HepG2 (cell line): ENCODE data around the gene ABCA3. TPM values are rescaled to one million over a fixed set of nuclear protein-coding genes. Genes with fewer than 3 reads are reported as not detected.
A peak's percentile ranks its signal among the peaks of the same experiment; 100 is the strongest.

ENCODE experiments used
- EP300 ChIP-seq, 3 experiments: sonication (generic) in 1 of 3; formaldehyde crosslinking in 1 of 3; IDR thresholded peaks; 2 replicates each; pipeline versions ENCODE4 v1.5.1 to v1.6.1; 2011 to 2020; ENCODE audit warnings: low read depth in 2 of 3, low read length in 2 of 3, borderline replicate concordance in 1 of 3, improper control_type of control experiment in 1 of 3, mild to moderate bottlenecking in 1 of 3, missing genetic modification reagents in 1 of 3, moderate library complexity in 1 of 3
- ERF ChIP-seq: IDR thresholded peaks from 2 replicates; pipeline ENCODE4 v1.6.1; 2018; ENCODE audit warnings: missing biosample characterization, missing genetic modification reagents
- FIP1L1 ChIP-seq: fragments of 200-400 bp; formaldehyde crosslinking; IDR thresholded peaks from 2 replicates; pipeline ENCODE4 v1.6.1; 2018; ENCODE audit warnings: low read depth, mild to moderate bottlenecking, low read length, moderate library complexity, borderline replicate concordance; ENCODE audit not compliant: insufficient read depth
- HDAC6 ChIP-seq: fragments of 200-600 bp; sonication (generic); IDR thresholded peaks from 2 replicates; pipeline ENCODE4 v1.7.0; 2017; ENCODE audit warnings: mild to moderate bottlenecking, antibody characterized with exemption, low read length, low read depth
- IKZF4 ChIP-seq: sonication (generic); formaldehyde crosslinking; IDR thresholded peaks from 2 replicates; pipeline ENCODE4 v1.5.1; 2020; ENCODE audit warnings: borderline replicate concordance, mild to moderate bottlenecking, low read depth, missing genetic modification reagents; ENCODE audit errors: not compliant biosample characterization
- IRX3 ChIP-seq: sonication (generic); formaldehyde crosslinking; IDR thresholded peaks from 2 replicates; pipeline ENCODE4 v1.8.1; 2023; ENCODE audit warnings: mild to moderate bottlenecking, low read depth, missing genetic modification reagents, borderline replicate concordance
- MED1 ChIP-seq: sonication (generic); formaldehyde crosslinking; IDR thresholded peaks from 2 replicates; pipeline ENCODE4 v1.4.0; 2020; ENCODE audit warnings: missing genetic modification reagents
- MXD4 ChIP-seq: IDR thresholded peaks from 2 replicates; pipeline ENCODE4 v1.6.1; 2016; ENCODE audit warnings: mild to moderate bottlenecking, missing biosample characterization, missing genetic modification reagents
- TAF1 ChIP-seq: sonication (generic); formaldehyde crosslinking; IDR thresholded peaks from 2 replicates; pipeline ENCODE4 v1.4.0; 2020; ENCODE audit warnings: missing genetic modification reagents
- TGIF2 ChIP-seq: IDR thresholded peaks from 2 replicates; pipeline ENCODE4 v1.6.1; 2016; ENCODE audit warnings: control low read depth, missing compliant biosample characterization
- ZBTB3 ChIP-seq: sonication (generic); formaldehyde crosslinking; IDR thresholded peaks from 2 replicates; pipeline ENCODE4 v1.4.0; 2020; ENCODE audit warnings: low read depth, mild to moderate bottlenecking, moderate library complexity, missing genetic modification reagents, borderline replicate concordance
- ZBTB38 ChIP-seq: sonication (generic); formaldehyde crosslinking; IDR thresholded peaks from 2 replicates; pipeline ENCODE4 v1.5.1; 2020; ENCODE audit warnings: mild to moderate bottlenecking, missing genetic modification reagents
- ZBTB7B ChIP-seq: sonication (generic); formaldehyde crosslinking; IDR thresholded peaks from 2 replicates; pipeline ENCODE4 v1.4.0; 2020; ENCODE audit warnings: missing genetic modification reagents
- ZNF225 ChIP-seq: sonication (generic); formaldehyde crosslinking; IDR thresholded peaks from 2 replicates; pipeline ENCODE4 v1.4.0; 2020; ENCODE audit warnings: mild to moderate bottlenecking, missing genetic modification reagents
- ZNF275 ChIP-seq: sonication (generic); formaldehyde crosslinking; IDR thresholded peaks from 2 replicates; pipeline ENCODE4 v1.8.0; 2022; ENCODE audit warnings: missing genetic modification reagents, mild to moderate bottlenecking, inconsistent platforms, borderline replicate concordance
- ZNF367 ChIP-seq: sonication (generic); formaldehyde crosslinking; IDR thresholded peaks from 2 replicates; pipeline ENCODE4 v1.4.0; 2020; ENCODE audit warnings: missing genetic modification reagents, borderline replicate concordance
- ZNF552 ChIP-seq: sonication (generic); formaldehyde crosslinking; IDR thresholded peaks from 2 replicates; pipeline ENCODE4 v1.9.0; 2022; ENCODE audit warnings: missing genetic modification reagents, mild to moderate bottlenecking, borderline replicate concordance
- ZNF556 ChIP-seq: sonication (generic); formaldehyde crosslinking; IDR thresholded peaks from 2 replicates; pipeline ENCODE4 v1.4.0; 2020; ENCODE audit warnings: mild to moderate bottlenecking, missing genetic modification reagents, borderline replicate concordance
- ZNF574 ChIP-seq: sonication (generic); formaldehyde crosslinking; IDR thresholded peaks from 2 replicates; pipeline ENCODE4 v1.4.0; 2020; ENCODE audit warnings: missing genetic modification reagents
- ZNF577 ChIP-seq: sonication (generic); formaldehyde crosslinking; IDR thresholded peaks from 2 replicates; pipeline ENCODE4 v1.4.0; 2020; ENCODE audit warnings: mild to moderate bottlenecking, low read depth, missing genetic modification reagents, borderline replicate concordance
- ZNF616 ChIP-seq: sonication (generic); formaldehyde crosslinking; IDR thresholded peaks from 2 replicates; pipeline ENCODE4 v1.5.0; 2020; ENCODE audit warnings: low read depth, mild to moderate bottlenecking, missing genetic modification reagents
- ZNF713 ChIP-seq: sonication (generic); formaldehyde crosslinking; IDR thresholded peaks from 2 replicates; pipeline ENCODE4 v1.4.0; 2020; ENCODE audit warnings: mild to moderate bottlenecking, missing genetic modification reagents
- ZNF749 ChIP-seq: sonication (generic); formaldehyde crosslinking; IDR thresholded peaks from 2 replicates; pipeline ENCODE4 v1.8.0; 2022; ENCODE audit warnings: mild to moderate bottlenecking, missing genetic modification reagents, moderate library complexity, borderline replicate concordance
- ZNF780A ChIP-seq: sonication (generic); formaldehyde crosslinking; IDR thresholded peaks from 2 replicates; pipeline ENCODE4 v1.8.0; 2022; ENCODE audit warnings: mild to moderate bottlenecking, missing genetic modification reagents, moderate library complexity
- polyA plus RNA-seq, 8 experiments: library from polyadenylated mRNA; depleted of rRNA in 3 of 8; stranded (reverse) in 7 of 8; unstranded in 1 of 8; fragments of >200 nt; fragmentation: Illumina TruSeq in 4 of 8; extraction: Trizol in 4 of 8; gene quantifications; 2 replicates each; pipeline versions ENCODE4 v1.2.1 to v1.2.3, GENCODE V29; 2011 to 2016; ENCODE audit warnings: low read depth in 4 of 8, missing spikeins in 1 of 8, mixed read lengths in 1 of 8; ENCODE audit not compliant: insufficient read depth in 1 of 8
- total RNA-seq, 5 experiments: library from RNA; depleted of rRNA; stranded (reverse); fragments of >200 nt; fragmentation: Illumina TruSeq; extraction: Trizol; gene quantifications; 2 replicates each; pipeline ENCODE4 v1.2.3, GENCODE V29; 2016; ENCODE audit warnings: low read depth in 1 of 5

ABCA3 gene
- total and polyA plus RNA-seq, 2 of the 13 experiments (the other 11 are each of a cell fraction or from before 2014, with no cell fraction given) = 0.60 to 1.5 TPM

- TF ChIP-seq ZNF616 (CRISPR knock-in tag) (peak; percentile 26; the same call in 1 of the 2 replicates), ZNF367 (peak; percentile 68; the same call in 1 of the 2 replicates), ZNF577 (CRISPR knock-in tag) (no peak), HDAC6 (no peak), ZNF780A (CRISPR knock-in tag) (peak; percentile 32; the same call in 1 of the 2 replicates), ZBTB7B (CRISPR knock-in tag) (peak; percentile 41; the same call in 1 of the 2 replicates), TAF1 (CRISPR knock-in tag) (peak; percentile 94), ZNF749 (CRISPR knock-in tag) (peak; percentile 44; the same call in 1 of the 2 replicates), TGIF2 (CRISPR knock-in tag) (peak; percentile 33; the same call in 1 of the 2 replicates), EP300 (IDR thresholded peaks at IDR 0.05; ENCODE audit: low read depth in 2 of 2, low read length in 2 of 2) (no peak), EP300 (CRISPR knock-in tag; IDR thresholded peaks at IDR 0.05; ENCODE audit: borderline replicate concordance) (no peak), ZBTB3 (CRISPR knock-in tag) (peak; percentile 70; the same call in 1 of the 2 replicates), ZNF275 (CRISPR knock-in tag) (peak; percentile 93; the same call in 1 of the 2 replicates), IRX3 (CRISPR knock-in tag) (peak; percentile 49; the same call in 1 of the 2 replicates), MED1 (peak; percentile 64), IKZF4 (peak; percentile 92), ZNF713 (peak; percentile 64; the same call in 1 of the 2 replicates), FIP1L1 (peak; percentile 15; the same call in 1 of the 2 replicates), ZNF225 (peak; percentile 84; the same call in 1 of the 2 replicates), ZNF574 (CRISPR knock-in tag) (peak; percentile 80), ERF (peak; percentile 74; the same call in 1 of the 2 replicates), ZNF556 (CRISPR knock-in tag) (0 out of 2 replicates have a peak, but pooled peaks have one; percentile 9), ZNF552 (peak; percentile 86), ZBTB38 (CRISPR knock-in tag) (0 out of 2 replicates have a peak, but pooled peaks have one; percentile 30), MXD4 (CRISPR knock-in tag) (peak; percentile 68; the same call in 1 of the 2 replicates)
Measured at GRCh38 chr16:2267913-2268666, 72.4 kb downstream of the ABCA3 start, which contains the start of gene RNPS1 (continued).
